ENCODE measurements around the gene POLR2C. TPM values are rescaled to one million over a fixed set of nuclear protein-coding genes. Genes with fewer than 3 reads are reported as not detected.

POLR2C gene
- total RNA-seq, 1 experiment from 2014 or later: 47.8 TPM

DNA sequence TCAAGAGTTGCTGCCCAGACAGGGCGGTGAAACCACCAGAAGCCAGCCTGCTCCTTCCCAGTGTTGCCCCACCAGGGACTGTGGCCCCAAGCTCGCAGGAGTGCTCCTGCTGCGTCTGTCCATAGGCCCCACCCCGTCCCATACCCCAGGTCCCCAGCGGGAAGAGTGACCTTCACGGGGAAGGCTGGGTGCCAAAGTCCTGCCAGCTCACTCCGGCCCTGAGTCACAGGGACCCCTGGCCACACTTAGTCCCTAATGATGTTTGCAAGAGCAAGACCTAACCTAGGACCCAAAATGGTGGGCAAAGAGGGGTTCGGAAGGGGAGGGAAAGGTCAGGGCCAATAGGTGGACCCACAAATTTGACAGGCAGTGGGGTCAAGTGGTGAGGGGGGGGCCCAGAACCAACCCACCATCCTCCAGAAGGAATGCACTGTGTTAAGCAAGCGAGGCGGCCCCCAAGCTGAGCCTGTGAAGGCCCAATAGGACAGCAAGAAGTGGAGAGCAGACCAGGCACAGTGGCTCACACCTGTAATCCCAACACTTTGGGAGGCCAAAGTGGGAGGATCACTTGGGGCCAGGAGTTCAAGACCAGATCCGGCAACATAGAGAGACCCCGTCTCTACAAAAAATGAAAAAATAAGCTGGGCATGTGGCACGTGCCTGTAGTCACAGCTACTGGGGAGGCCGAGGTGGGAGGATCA lies 20.5 kb downstream of the POLR2C start:
- H3K79me2 ChIP-seq (ENCODE audit: low read depth): no peaks in the 10 kb centered on the region
- no peaks in the 10 kb centered on the region for H3K9me3 ChIP-seq (ENCODE audit: insufficient read depth, low read depth)
- intact Hi-C loops (cut with micrococcal nuclease; ENCODE audit: unreplicated experiment): no loop called here
- no TSS peak for BruUV-seq (replicated peaks)
- ChIA-PET POLR2A (ENCODE audit: unreplicated experiment) (interaction anchor here (0.6 kb wide), 2 partner anchors 16 to 36 kb away, joined by 3 read pairs; partner anchors contain the start of genes CIAPIN1 and COQ9), CTCF (no interaction called here)
- H3K4me1 ChIP-seq (replicated peaks; ENCODE audit: insufficient read depth): no peaks in the 10 kb centered on the region
- H4K20me1 ChIP-seq (ENCODE audit: insufficient read depth): no peaks in the 10 kb centered on the region
- no peak overlapping the region for H3K4me3 ChIP-seq
- H3F3A ChIP-seq (ENCODE audit: insufficient read depth, low read depth): no peaks in the 10 kb centered on the region
- H2AFZ ChIP-seq: no peak overlapping the region
- no peaks in the 10 kb centered on the region for H3K9me2 ChIP-seq (ENCODE audit: insufficient read depth)
- no peak for TF ChIP-seq EZH2 (IDR thresholded peaks at IDR 0.05; ENCODE audit: low read depth)
- TF ChIP-seq, protein P1, sequence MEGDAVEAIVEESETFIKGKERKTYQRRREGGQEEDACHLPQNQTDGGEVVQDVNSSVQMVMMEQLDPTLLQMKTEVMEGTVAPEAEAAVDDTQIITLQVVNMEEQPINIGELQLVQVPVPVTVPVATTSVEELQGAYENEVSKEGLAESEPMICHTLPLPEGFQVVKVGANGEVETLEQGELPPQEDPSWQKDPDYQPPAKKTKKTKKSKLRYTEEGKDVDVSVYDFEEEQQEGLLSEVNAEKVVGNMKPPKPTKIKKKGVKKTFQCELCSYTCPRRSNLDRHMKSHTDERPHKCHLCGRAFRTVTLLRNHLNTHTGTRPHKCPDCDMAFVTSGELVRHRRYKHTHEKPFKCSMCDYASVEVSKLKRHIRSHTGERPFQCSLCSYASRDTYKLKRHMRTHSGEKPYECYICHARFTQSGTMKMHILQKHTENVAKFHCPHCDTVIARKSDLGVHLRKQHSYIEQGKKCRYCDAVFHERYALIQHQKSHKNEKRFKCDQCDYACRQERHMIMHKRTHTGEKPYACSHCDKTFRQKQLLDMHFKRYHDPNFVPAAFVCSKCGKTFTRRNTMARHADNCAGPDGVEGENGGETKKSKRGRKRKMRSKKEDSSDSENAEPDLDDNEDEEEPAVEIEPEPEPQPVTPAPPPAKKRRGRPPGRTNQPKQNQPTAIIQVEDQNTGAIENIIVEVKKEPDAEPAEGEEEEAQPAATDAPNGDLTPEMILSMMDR (conservative IDR thresholded peaks at IDR 0.05): no peak
- DNase-seq: no peak
- no peak overlapping the region for H3K27ac ChIP-seq
- no peaks in the 10 kb centered on the region for H3K36me3 ChIP-seq (ENCODE audit: low read depth)
- H3K4me2 ChIP-seq: no peak overlapping the region
- no peaks in the 10 kb centered on the region for H3K27me3 ChIP-seq (ENCODE audit: insufficient read depth, low read depth)

DNA sequence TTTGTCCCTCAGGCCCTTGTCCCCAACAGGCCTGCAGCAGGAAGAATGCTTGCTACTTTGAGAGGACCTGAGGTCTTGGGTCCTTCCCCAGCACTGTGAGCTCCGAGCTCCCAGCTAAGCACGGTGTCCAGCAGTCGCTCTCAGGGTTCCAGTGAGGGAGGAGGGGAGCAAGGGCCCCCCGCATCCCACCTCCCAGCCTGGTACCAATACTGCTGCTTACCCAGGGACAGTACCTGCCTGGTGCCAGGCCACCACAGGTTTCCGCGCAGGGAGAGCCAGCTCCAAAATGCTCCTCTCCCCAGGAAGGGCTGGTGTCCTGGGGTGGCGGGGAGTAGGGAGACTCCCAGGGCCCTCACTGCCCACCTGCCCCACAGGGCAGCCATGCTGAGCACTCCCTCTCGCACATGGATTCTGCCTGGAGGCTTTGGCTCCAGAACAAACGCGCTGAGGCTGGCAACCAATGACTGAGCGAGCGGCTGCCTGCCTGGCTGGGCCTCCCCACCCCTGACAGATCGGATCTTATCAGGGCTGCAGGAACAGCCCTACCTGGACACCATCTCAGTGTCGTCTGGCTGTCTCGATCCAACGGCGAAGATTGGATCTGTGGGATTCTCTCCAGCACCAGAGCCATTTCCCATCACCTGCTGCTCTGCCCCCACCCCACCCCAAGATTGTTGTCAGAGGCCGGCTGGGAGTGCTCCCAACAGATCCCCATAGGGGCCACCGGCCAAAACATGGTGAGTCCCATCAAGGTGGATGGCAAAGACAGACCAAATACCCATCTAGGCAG lies 21.4 kb downstream of the POLR2C start:
- no peak for DNase-seq
- Histone ChIP-seq H3K9me3 (ENCODE audit: insufficient read depth, low read depth) (no peaks in the 10 kb centered on the region), H3K79me2 (ENCODE audit: low read depth) (no peaks in the 10 kb centered on the region), H3K4me3 (no peak overlapping the region), H3K9me2 (ENCODE audit: insufficient read depth) (no peaks in the 10 kb centered on the region), H3F3A (ENCODE audit: insufficient read depth, low read depth) (no peaks in the 10 kb centered on the region), H3K4me1 (replicated peaks; ENCODE audit: insufficient read depth) (no peaks in the 10 kb centered on the region), H4K20me1 (ENCODE audit: insufficient read depth) (no peaks in the 10 kb centered on the region), H3K4me2 (no peak overlapping the region), H3K27ac (no peak overlapping the region), H3K36me3 (ENCODE audit: low read depth) (no peaks in the 10 kb centered on the region), H2AFZ (no peak overlapping the region), H3K27me3 (ENCODE audit: insufficient read depth, low read depth) (no peaks in the 10 kb centered on the region)
- TF ChIP-seq EZH2 (IDR thresholded peaks at IDR 0.05; ENCODE audit: low read depth): no peak
- TF ChIP-seq, protein P1 (conservative IDR thresholded peaks at IDR 0.05): no peak
- ChIA-PET POLR2A (ENCODE audit: unreplicated experiment) (interaction anchor here (0.6 kb wide), 1 partner anchor 36 kb away, joined by 3 read pairs; the partner anchor contains the start of genes CIAPIN1 and COQ9), CTCF (no interaction called here)
- intact Hi-C loops (cut with micrococcal nuclease; ENCODE audit: unreplicated experiment): no loop called here
- no TSS peak for BruUV-seq (replicated peaks)

DNA sequence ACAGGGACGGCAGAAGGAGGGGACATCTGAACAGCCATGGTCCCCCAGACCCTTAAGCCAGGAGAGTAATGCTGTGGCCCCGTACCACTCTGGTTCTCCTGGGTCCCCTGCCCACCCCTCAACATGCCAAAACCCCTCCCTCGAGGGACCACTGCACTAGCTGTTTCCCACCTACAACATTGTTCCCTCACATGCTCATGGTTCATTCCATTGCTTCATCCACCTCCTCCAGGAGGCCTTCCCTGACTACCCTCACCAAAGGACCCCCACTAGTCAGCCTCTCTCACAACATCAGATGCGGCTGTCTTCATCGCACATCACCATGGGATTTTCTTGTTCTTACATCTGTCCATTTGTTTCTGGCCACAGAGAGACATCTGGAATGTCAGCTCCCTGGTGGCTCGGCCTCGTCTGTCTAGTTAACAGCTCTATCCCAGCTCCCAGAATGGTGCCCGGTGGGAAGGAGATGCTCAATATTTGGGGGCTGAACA lies 22.1 kb downstream of the POLR2C start:
- H3K4me3 ChIP-seq: no peak overlapping the region
- CTCF ChIA-PET: no interaction called here

More for the DNA sequence above, 22.1 kb downstream of the POLR2C start:
- POLR2A ChIA-PET (ENCODE audit: unreplicated experiment): no interaction called here
- no peak for DNase-seq
- Histone ChIP-seq H3K9me2 (ENCODE audit: insufficient read depth) (no peaks in the 10 kb centered on the region), H3F3A (ENCODE audit: insufficient read depth, low read depth) (no peaks in the 10 kb centered on the region), H3K9me3 (ENCODE audit: insufficient read depth, low read depth) (no peaks in the 10 kb centered on the region), H3K27me3 (ENCODE audit: insufficient read depth, low read depth) (no peaks in the 10 kb centered on the region), H3K36me3 (ENCODE audit: low read depth) (no peaks in the 10 kb centered on the region), H3K27ac (no peak overlapping the region), H3K4me1 (replicated peaks; ENCODE audit: insufficient read depth) (no peaks in the 10 kb centered on the region), H4K20me1 (ENCODE audit: insufficient read depth) (no peaks in the 10 kb centered on the region), H2AFZ (no peak overlapping the region), H3K79me2 (ENCODE audit: low read depth) (no peaks in the 10 kb centered on the region), H3K4me2 (no peak overlapping the region)
- TF ChIP-seq EZH2 (IDR thresholded peaks at IDR 0.05; ENCODE audit: low read depth): no peak
- TF ChIP-seq, protein P1 (conservative IDR thresholded peaks at IDR 0.05): no peak
- intact Hi-C loops (cut with micrococcal nuclease; ENCODE audit: unreplicated experiment): no loop called here
- no TSS peak for BruUV-seq (replicated peaks)
